ENCODE measurements around the gene NPB.

NPB gene

GRCh38 chr17:81911277-81911961 is 9.4 kb downstream of the NPB start, which contains the start of gene PCYT2 (continued):
- TF ChIP-seq PATZ1 (tag by site-specific recombination; IDR thresholded peaks at IDR 0.05) (peak; percentile 42; the same call in 1 of the 2 replicates), KLF16 (tag by site-specific recombination; IDR thresholded peaks at IDR 0.05) (peak; percentile 57; the same call in 1 of the 2 replicates), CTCF (tag by site-specific recombination; IDR thresholded peaks at IDR 0.05) (peak; percentile 49; the same call in 1 of the 2 replicates), ZNF341 (tag by site-specific recombination; IDR thresholded peaks at IDR 0.05; ENCODE audit: low read depth) (no peak), GFI1B (tag by site-specific recombination; IDR thresholded peaks at IDR 0.05) (no peak), ZNF792 (tag by site-specific recombination; IDR thresholded peaks at IDR 0.05) (no peak), ZFHX2 (tag by site-specific recombination; conservative IDR thresholded peaks at IDR 0.05) (peak; percentile 93), KLF10 (tag by site-specific recombination; IDR thresholded peaks at IDR 0.05) (peak; percentile 95), ZNF398 (tag by site-specific recombination; IDR thresholded peaks at IDR 0.05) (no peak), ZNF48 (tag by site-specific recombination; IDR thresholded peaks at IDR 0.05) (no peak), ZNF785 (tag by site-specific recombination; IDR thresholded peaks at IDR 0.05) (no peak), SP2 (tag by site-specific recombination; IDR thresholded peaks at IDR 0.05) (peak; percentile 78), REST (tag by site-specific recombination; IDR thresholded peaks at IDR 0.05) (no peak), ZBTB6 (tag by site-specific recombination; IDR thresholded peaks at IDR 0.05) (no peak)

GRCh38 chr17:81911969-81912368 is 9.9 kb downstream of the NPB start:
- ChIA-PET POLR2A (interaction anchor here (0.5 to 2.0 kb wide), 6 partner anchors 10 to 209 kb away, joined by 3 to 10 read pairs (median 4); partner anchors contain the start of genes MAFG and MRPL12), CTCF (interaction anchor here (1.9 kb wide), 1 partner anchor 43 kb away, joined by 8 read pairs; no protein-coding TSS in a partner anchor)
- no peak overlapping the region for H3K27ac ChIP-seq (ENCODE audit: extremely low read depth, low read depth, low read length)
- no peak for TF ChIP-seq ZNF16 (tag by site-specific recombination; IDR thresholded peaks at IDR 0.05; ENCODE audit: low read depth)
- TF ChIP-seq ZEB2 (tag by site-specific recombination; IDR thresholded peaks at IDR 0.05) = 0 out of 2 replicates have a peak, but pooled peaks have one; percentile 1
- peaks cover 10% of the 10 kb centered on the region for H3K4me1 ChIP-seq (ENCODE audit: control insufficient read depth, insufficient read depth, low read length)
- H3K9me3 ChIP-seq (ENCODE audit: control insufficient read depth, insufficient read depth, low read depth, low read length) = no peaks in the 10 kb centered on the region
- H3K4me3 ChIP-seq (ENCODE audit: low read depth, low read length) = no peak overlapping the region
- H3K36me3 ChIP-seq (ENCODE audit: control insufficient read depth in 2 of 2, insufficient read depth in 1 of 2, low read length in 2 of 2) = peaks cover 0 to 68% of the 10 kb centered on the region in 2 experiments; a peak in 1 of 3 replicates
